NCI-H345 treated with DMSO at 0.1 percent for 48 hours (cell line): ENCODE results near the gene ZC3H7B.
"Not testable (repeated sequence)": the region's sequence is repeated elsewhere in the genome, so short reads cannot be mapped to it uniquely, and the experiment has no call there.

ENCODE experiments used
- DNase-seq: peaks from one replicate; lab custom pipeline; 2025; ENCODE audit not compliant: unreplicated experiment; lab: John Stamatoyannopoulos, UW

Gene ZC3H7B, protein sequence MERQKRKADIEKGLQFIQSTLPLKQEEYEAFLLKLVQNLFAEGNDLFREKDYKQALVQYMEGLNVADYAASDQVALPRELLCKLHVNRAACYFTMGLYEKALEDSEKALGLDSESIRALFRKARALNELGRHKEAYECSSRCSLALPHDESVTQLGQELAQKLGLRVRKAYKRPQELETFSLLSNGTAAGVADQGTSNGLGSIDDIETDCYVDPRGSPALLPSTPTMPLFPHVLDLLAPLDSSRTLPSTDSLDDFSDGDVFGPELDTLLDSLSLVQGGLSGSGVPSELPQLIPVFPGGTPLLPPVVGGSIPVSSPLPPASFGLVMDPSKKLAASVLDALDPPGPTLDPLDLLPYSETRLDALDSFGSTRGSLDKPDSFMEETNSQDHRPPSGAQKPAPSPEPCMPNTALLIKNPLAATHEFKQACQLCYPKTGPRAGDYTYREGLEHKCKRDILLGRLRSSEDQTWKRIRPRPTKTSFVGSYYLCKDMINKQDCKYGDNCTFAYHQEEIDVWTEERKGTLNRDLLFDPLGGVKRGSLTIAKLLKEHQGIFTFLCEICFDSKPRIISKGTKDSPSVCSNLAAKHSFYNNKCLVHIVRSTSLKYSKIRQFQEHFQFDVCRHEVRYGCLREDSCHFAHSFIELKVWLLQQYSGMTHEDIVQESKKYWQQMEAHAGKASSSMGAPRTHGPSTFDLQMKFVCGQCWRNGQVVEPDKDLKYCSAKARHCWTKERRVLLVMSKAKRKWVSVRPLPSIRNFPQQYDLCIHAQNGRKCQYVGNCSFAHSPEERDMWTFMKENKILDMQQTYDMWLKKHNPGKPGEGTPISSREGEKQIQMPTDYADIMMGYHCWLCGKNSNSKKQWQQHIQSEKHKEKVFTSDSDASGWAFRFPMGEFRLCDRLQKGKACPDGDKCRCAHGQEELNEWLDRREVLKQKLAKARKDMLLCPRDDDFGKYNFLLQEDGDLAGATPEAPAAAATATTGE

GRCh38 chr22:41301085-41302020 lies at the start of gene ZC3H7B:
Gene ZC3H7B (plus strand): TSS chr22:41301525. CDS start chr22:41320661, 19,136 bp downstream.
- peak; percentile 54 for DNase-seq

- no peak for DNase-seq
These were observed 49.0 kb upstream of the ZC3H7B start for GRCh38 chr22:41252365-41252764.

DNA sequence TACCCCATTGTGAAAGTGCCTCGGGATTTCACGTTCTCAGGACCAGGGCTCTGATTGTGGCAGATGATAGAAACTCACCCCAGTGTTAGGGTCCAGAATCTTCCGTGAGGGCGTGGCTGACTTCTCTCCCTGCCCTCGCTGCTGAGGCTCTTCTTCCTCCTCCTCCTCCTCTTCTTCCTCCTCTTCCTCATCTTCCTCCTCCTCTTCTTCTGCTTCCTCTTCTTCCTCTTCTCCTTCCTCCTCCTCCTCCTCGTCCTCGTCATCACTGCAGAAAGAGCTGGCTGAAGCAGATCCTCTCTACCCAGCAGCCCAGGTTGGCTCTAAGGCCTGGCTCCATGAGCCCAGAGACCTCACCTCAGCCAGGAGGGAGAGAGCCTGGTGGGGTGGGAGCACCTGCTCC lies 47.1 kb upstream of the ZC3H7B start:
- no peak for DNase-seq

DNA sequence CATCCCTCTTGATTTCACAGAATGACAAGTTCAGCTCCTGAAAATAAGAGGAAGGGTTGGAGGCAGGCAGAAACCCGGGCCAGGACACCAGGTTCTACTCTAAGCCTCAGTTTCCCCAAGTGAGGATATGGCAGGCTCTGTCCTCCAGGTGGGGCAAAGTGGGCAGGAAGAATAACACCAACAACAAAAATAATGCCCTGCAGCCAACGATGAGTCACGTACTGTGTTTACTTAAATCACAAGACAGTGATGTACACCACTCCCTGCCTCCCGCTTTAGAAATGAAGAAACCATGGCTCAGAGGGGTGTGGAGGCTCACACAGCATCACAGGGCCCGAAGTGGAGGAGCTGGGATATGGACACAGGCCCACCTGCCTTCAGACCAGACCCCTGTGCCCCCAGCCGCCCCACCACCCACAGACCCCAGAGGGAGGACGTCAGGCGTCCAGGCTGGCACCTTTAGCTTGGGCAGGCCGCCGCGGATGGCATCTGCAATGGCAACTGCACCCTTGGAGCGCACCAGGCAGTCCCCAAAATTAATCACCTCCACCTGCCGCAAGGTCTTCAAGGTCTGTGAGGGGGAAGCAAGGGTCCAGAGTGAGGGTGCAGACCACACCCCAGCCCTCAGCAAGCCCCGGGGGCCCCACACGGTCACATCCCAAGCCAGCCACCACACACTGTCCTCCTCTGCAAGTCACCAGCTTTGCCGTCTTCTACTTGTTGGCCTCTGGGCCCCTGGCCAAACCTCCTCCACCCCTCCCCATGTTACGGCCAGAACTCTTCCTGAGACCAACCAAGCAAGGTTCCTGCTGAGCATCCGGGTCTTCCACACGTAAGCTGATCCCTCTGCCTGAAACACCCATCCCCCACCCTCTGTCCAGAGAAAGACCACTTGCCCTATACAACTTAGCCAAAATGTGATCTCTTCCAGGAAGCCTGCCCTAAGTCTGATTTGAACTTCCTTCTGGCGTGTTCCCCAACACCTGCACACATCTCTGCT lies 44.8 kb upstream of the ZC3H7B start:
- no peak for DNase-seq

- DNase-seq, result no peak
These were observed 43.6 kb upstream of the ZC3H7B start for GRCh38 chr22:41257696-41258095.

- not testable (repeated sequence) for DNase-seq
These were observed 41.6 kb upstream of the ZC3H7B start for GRCh38 chr22:41259756-41260155.

DNA sequence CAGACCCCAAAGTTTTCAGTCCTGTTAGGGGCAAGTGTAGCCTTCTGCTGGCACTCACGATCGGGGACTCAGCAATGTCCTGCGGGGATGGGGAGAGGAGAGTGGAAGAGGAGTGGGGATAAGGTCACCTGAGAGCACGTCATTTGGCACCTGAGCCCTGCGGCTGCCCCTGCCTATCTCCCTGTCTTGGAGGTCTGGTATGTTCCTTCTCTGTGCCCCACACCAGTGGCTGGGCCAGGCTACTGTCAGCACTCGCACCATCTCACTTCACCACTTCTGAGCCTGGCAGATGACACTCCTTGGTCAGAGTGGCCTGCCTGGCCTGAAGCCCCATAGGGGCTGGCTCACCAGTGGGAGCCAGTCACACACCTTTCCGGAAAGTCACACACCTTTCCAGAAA lies 40.5 kb upstream of the ZC3H7B start:
- DNase-seq, result no peak

DNA sequence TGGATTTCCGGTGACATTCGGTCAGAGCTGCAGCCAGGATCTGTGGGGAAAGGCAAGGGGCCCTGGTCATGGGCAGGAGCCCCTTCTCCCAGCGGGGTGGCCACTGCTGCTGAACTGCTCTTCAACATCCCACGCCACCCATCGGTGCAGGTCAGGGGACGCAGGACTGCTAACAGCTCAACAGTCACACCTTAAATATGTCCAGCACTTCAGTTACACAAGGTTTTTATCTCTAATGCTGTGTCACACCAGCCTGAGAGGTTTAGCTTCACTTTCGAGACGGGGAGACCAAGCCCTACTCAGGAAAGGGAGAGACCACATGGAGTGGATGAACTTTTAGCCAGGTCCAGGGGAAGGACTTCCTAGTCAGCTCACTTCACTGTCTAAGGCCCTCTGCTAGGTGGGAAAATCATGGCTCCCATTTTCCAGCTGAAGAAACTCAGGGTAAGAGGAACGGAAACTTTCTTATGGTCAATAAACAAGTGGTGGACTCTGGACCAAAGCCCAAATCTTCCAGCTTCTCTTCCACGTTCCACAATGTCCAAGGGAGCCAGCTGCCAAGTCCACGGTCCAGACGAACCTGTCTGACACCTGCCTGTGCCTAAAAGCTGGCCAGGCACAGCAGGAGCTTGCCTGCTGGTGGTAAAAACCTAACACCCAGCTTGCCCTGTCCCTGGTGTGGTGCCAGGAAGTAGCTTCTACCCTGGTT lies 39.6 kb upstream of the ZC3H7B start:
- no peak for DNase-seq

- DNase-seq, result no peak
These were observed 39.0 kb upstream of the ZC3H7B start for GRCh38 chr22:41262250-41262765.

DNA sequence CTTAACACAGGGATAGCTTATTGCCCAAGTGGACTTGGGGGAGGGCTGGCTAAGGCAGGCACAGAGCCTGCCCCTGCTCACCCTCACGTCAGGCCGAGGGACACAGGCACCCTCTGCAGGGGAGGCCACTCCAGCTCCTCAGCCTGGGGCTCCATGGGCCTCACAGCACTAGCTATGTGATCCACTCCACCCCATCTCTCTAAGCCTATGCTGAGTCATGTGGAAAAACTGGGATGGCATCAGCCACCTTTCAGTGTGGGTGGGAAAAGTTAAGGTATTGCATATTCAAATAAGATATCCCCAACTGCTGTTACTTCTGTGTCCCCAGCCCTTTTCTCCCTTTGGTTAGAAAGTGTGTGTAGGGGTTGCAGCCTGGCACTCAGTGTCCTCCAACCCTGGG lies 37.6 kb upstream of the ZC3H7B start:
- DNase-seq, result no peak

DNA sequence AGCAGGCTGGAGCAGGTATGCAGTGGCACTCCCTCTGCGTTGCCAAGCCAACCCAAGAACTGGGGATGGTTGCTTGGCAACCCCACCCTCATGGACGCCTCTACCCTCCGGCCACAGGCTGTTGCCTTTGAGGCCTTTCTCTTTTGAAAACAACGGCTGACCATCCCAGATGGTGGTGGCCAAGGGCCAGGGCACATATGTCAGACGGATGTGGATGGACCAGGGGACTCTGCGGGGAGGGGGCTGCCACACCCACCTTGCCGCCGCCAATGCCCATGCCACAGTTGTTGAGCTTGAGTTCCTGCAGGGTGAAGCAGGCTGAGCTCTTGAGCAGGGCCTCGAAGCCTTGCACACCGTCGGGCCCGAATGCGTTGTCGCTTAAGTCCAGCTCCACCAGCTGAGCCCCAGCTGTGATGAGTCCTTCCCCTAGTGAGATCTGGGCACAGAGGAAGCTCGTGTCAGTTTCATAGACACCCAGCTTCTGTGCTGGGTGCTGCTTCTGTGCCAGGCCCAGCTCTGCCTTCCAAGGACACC lies 36.9 kb upstream of the ZC3H7B start:
- no peak for DNase-seq

- no peak for DNase-seq
These were observed 33.4 kb upstream of the ZC3H7B start for GRCh38 chr22:41267958-41268357.

GRCh38 chr22:41271787-41272186 lies 29.5 kb upstream of the ZC3H7B start:
- DNase-seq, result no peak

- DNase-seq, result no peak
These were observed 28.2 kb upstream of the ZC3H7B start for GRCh38 chr22:41273128-41273527.

DNA sequence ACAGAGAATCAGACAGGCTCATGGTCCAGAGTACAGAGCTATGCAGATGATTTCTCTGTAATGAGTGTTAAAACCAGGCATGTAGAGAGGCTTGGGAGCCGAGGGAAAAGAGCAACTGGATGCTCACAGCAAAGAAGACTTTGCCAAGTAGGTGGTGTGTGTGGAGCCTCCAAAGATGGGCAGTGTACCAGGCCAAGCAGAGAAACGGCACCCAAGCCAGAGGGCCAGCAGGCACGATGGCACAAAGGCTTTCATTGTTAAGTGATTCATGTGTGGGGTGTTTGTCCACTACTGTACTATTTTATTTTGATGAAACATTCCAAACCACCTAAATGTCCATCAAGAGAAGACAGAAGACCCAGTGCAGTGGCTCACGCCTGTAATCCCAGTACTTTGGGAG lies 26.5 kb upstream of the ZC3H7B start:
- DNase-seq, result no peak

- DNase-seq, result no peak
These were observed 21.3 kb upstream of the ZC3H7B start for GRCh38 chr22:41280065-41280464.

DNA sequence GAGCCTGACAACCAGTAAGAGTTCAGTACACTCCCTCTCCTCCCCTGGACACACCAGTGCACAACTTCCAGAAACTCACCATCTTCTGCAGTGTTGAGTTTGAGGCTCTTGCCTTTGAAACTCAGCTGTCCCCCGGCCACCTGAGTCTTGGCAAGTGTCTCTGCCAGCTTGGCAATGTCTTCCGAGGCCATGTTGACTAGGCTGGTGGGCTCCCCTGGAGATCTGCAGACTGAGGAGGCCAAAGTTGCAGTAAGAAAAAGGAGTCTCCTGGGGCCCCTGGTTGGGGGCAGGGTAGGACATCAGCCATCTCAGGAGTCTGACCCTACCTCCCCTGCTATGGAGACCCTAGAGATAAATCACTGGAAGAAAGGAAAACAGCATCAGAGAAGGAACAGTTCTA lies 20.5 kb upstream of the ZC3H7B start:
- DNase-seq, result no peak

DNA sequence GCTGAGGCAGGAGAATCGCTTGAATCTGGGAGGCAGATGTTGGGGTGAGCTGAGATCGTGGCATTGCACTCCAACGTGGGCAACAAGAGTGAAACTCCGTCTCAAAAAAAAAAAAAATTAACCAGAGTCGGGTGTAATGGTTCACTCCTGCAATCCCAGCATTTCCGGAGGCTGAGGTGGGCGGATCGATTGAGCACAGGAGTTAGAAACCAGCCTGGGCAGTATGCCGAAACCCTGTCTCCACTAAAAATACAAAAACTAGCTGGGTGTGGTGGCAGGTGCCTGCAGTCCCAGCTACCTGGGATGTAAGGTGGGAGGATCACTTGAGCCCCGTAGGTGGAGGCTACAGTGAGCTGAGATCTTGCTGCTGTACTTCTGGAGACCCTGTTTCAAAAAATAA lies 16.9 kb upstream of the ZC3H7B start:
- DNase-seq, result no peak

DNA sequence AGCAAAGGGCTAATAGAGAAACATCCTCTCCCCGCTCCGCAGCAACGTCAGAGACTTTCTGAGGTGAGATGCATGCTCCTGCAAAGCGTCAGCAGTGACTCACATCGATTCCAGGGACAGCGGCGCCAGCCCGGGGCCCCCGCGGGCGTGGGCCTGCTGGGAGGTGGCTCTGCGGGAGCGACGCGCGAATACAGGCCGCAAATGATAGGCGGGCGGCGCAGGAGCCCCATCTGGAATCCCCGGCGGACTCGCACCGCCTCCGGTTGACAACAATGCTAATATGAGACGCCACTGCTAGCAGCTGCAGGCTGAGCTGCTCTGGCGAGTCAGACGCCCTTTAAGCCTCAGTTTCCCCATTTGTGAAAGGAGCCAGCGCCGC lies 15.9 kb upstream of the ZC3H7B start:
- DNase-seq, result no peak
